Measurements from ENCODE around the gene CSTF1. TPM values are rescaled to one million over a fixed set of nuclear protein-coding genes. Genes with fewer than 3 reads are reported as not detected.
"Not testable (repeated sequence)": the region's sequence is repeated elsewhere in the genome, so short reads cannot be mapped to it uniquely, and the experiment has no call there.

The CSTF1 gene
- total RNA-seq, 1 donor from 2014 or later: 46.8 TPM

GRCh38 chr20:56386219-56386618 is 6.2 kb upstream of the CSTF1 start:
- no peak for DNase-seq (ENCODE audit: low spot score, unreplicated experiment)
- Mint-ChIP-seq H3K27ac (no peak overlapping the region), H3K4me3 (ENCODE audit: low read depth) (no peak overlapping the region), H3K27me3 (no peaks in the 10 kb centered on the region), H3K4me1 (ENCODE audit: low read depth) (peaks cover 13% of the 10 kb centered on the region), H3K36me3 (ENCODE audit: insufficient read depth) (peaks cover 20% of the 10 kb centered on the region), H3K9me3 (ENCODE audit: low read depth) (no peaks in the 10 kb centered on the region)
- no peak for TF ChIP-seq CTCF (IDR thresholded peaks at IDR 0.05; ENCODE audit: unreplicated experiment)

DNA sequence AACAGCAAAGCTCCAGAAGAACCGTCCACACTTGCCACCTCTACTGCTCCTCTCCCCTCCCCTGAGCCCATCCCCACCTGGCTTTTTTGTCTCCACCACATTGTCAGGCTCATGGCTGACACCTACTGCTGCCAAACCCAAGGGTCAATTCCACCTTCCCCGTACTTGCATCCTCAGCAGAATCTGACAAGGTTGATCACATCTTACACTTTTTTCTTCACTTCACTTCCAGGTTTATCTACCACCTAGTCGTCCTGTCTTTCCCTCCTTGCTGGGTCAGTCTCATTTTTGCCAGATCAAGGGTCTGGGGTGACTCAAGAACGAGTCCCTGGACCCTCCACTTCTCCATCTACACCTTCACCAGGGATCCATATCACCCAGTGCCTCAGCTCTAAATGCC is 3.6 kb upstream of the CSTF1 start:
- H3K9me3 Mint-ChIP-seq (ENCODE audit: low read depth): no peaks in the 10 kb centered on the region
- H3K36me3 Mint-ChIP-seq (ENCODE audit: insufficient read depth): peaks cover 20% of the 10 kb centered on the region
- H3K27me3 Mint-ChIP-seq: no peaks in the 10 kb centered on the region
- H3K4me1 Mint-ChIP-seq (ENCODE audit: low read depth): peaks cover 17% of the 10 kb centered on the region
- TF ChIP-seq CTCF (IDR thresholded peaks at IDR 0.05; ENCODE audit: unreplicated experiment): no peak
- no peak overlapping the region for H3K27ac Mint-ChIP-seq
- H3K4me3 Mint-ChIP-seq (ENCODE audit: low read depth): no peak overlapping the region
- DNase-seq (ENCODE audit: low spot score, unreplicated experiment): no peak

GRCh38 chr20:56389807-56390206 is 2.6 kb upstream of the CSTF1 start:
- no peaks in the 10 kb centered on the region for H3K9me3 Mint-ChIP-seq (ENCODE audit: low read depth)
- no peaks in the 10 kb centered on the region for H3K27me3 Mint-ChIP-seq
- peak overlapping the region; percentile 44 for H3K4me3 Mint-ChIP-seq (ENCODE audit: low read depth)
- no peak for TF ChIP-seq CTCF (IDR thresholded peaks at IDR 0.05; ENCODE audit: unreplicated experiment)
- H3K4me1 Mint-ChIP-seq (ENCODE audit: low read depth): peaks cover 18% of the 10 kb centered on the region
- no peak overlapping the region for H3K27ac Mint-ChIP-seq
- peaks cover 16% of the 10 kb centered on the region for H3K36me3 Mint-ChIP-seq (ENCODE audit: insufficient read depth)
- DNase-seq (ENCODE audit: low spot score, unreplicated experiment): no peak

DNA sequence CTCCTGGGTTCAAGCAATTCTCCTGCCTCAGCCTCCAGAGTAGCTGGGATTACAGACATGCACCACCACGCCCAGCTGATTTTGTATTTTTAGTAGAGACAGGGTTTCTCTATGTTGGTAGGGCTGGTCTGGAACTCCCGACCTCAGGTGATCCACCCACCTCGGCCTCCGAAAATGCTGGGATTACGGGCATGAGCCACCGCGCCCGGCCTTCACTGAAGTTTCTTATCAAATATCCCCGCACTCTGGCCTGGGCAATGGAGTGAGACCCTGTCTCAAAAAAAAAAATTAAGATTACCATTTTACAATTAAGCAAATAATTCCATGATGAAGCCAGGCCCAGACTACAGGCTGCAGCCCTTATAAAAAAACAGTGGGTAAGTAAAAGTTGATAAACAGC is 2.0 kb upstream of the CSTF1 start:
- not testable (repeated sequence) for DNase-seq (ENCODE audit: low spot score, unreplicated experiment); H3K27ac Mint-ChIP-seq; H3K9me3 Mint-ChIP-seq (ENCODE audit: low read depth); H3K27me3 Mint-ChIP-seq
- Mint-ChIP-seq H3K4me3 (ENCODE audit: low read depth) (peak overlapping the region; percentile 44), H3K4me1 (ENCODE audit: low read depth) (peaks cover 18% of the 10 kb centered on the region), H3K36me3 (ENCODE audit: insufficient read depth) (peaks cover 16% of the 10 kb centered on the region)

DNA sequence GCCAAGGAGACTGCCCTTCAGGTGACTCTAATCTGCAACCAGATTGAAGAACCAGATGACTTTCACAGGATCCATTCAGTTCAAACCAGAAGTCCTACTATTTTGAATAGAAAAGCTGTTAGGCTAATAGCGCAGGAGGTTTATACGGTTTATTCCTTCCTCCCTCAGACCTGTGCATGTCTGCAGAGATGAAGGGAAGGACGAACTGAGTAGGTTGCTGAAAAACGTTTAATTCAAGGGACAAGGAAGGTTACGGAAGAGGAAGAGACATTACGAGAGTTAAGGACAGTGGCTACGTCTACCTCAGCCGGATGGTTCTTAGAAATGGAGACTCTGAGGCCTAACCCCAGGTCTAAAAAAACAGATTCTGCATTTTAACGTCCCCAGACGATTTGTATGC is 1.4 kb upstream of the CSTF1 start:
- Mint-ChIP-seq H3K4me3 (ENCODE audit: low read depth) (no peak overlapping the region), H3K27me3 (no peaks in the 10 kb centered on the region), H3K4me1 (ENCODE audit: low read depth) (peaks cover 18% of the 10 kb centered on the region), H3K36me3 (ENCODE audit: insufficient read depth) (peaks cover 14% of the 10 kb centered on the region), H3K27ac (no peak overlapping the region), H3K9me3 (ENCODE audit: low read depth) (no peaks in the 10 kb centered on the region)
- no peak for DNase-seq (ENCODE audit: low spot score, unreplicated experiment)
- no peak for TF ChIP-seq CTCF (IDR thresholded peaks at IDR 0.05; ENCODE audit: unreplicated experiment)

DNA sequence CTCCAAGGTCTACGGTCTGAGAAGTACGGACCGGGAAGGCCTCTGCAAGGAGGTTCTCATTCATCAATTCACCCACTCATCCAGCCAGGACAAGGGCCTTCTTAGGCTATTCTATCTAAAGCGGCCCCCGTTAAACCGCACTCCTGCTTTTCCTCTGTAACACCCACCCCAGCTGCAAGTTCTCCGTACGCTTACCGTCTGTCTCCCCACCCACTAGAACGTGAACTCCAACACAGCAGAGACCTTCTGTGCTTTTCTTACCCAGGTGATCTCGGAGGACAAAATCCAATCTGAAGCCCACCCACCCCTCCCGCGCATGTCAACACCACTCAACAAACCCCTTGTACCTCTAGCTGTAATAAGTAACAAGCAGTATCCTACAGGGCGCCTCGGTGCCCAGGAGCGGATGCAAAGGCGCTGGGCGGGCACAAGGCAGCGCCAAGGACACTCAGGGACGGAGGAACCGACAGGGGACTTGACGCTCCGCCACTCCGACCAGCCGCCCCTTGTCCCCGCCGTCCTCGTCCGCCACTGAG is 781 bp upstream of the CSTF1 start:
- peaks cover 10% of the 10 kb centered on the region for H3K36me3 Mint-ChIP-seq (ENCODE audit: insufficient read depth)
- peaks cover 18% of the 10 kb centered on the region for H3K4me1 Mint-ChIP-seq (ENCODE audit: low read depth)
- no peak for TF ChIP-seq CTCF (IDR thresholded peaks at IDR 0.05; ENCODE audit: unreplicated experiment)
- H3K27me3 Mint-ChIP-seq: no peaks in the 10 kb centered on the region
- H3K4me3 Mint-ChIP-seq (ENCODE audit: low read depth): no peak overlapping the region
- no peak overlapping the region for H3K27ac Mint-ChIP-seq
- no peak for DNase-seq (ENCODE audit: low spot score, unreplicated experiment)
- H3K9me3 Mint-ChIP-seq (ENCODE audit: low read depth): no peaks in the 10 kb centered on the region
